HPDE6-E6E7 (cell line): ENCODE data around the gene ATOX1.
"Not testable (repeated sequence)": the region's sequence is repeated elsewhere in the genome, so short reads cannot be mapped to it uniquely, and the experiment has no call there.

ENCODE experiments used
- DNase-seq: peaks from one replicate; pipeline ENCODE4 v3.0.0; 2011; ENCODE audit warnings: missing footprints; ENCODE audit errors: extremely low spot score

The ATOX1 gene

GRCh38 chr5:151733358-151734063 is 24.9 kb downstream of the ATOX1 start:
- DNase-seq, result no peak

- no peak for DNase-seq
Measured at GRCh38 chr5:151730381-151730780, 28.1 kb downstream of the ATOX1 start.

GRCh38 chr5:151729597-151729996 is 28.8 kb downstream of the ATOX1 start:
- DNase-seq, result not testable (repeated sequence)

GRCh38 chr5:151724360-151724759 is 34.1 kb downstream of the ATOX1 start:
- DNase-seq, result no peak

- no peak for DNase-seq
Measured at GRCh38 chr5:151722546-151722945, 35.9 kb downstream of the ATOX1 start.

GRCh38 chr5:151721812-151722391 is 36.5 kb downstream of the ATOX1 start:
- no peak for DNase-seq

GRCh38 chr5:151721087-151721646 is 37.3 kb downstream of the ATOX1 start:
- DNase-seq, result no peak

- DNase-seq, result no peak
Measured at GRCh38 chr5:151720215-151720614, 38.2 kb downstream of the ATOX1 start.

GRCh38 chr5:151719228-151720000 is 39.0 kb downstream of the ATOX1 start:
- no peak for DNase-seq

GRCh38 chr5:151718646-151719045 is 39.8 kb downstream of the ATOX1 start:
- no peak for DNase-seq

GRCh38 chr5:151718153-151718552 is 40.3 kb downstream of the ATOX1 start:
- no peak for DNase-seq

- no peak for DNase-seq
Measured at GRCh38 chr5:151717416-151717815, 41.0 kb downstream of the ATOX1 start.

GRCh38 chr5:151709109-151709735 is 49.2 kb downstream of the ATOX1 start:
- no peak for DNase-seq

- no peak for DNase-seq
Measured at GRCh38 chr5:151708126-151708525, 50.3 kb downstream of the ATOX1 start.

- DNase-seq, result no peak
Measured at GRCh38 chr5:151707567-151707966, 50.9 kb downstream of the ATOX1 start.

GRCh38 chr5:151706906-151707305 is 51.5 kb downstream of the ATOX1 start:
- no peak for DNase-seq

GRCh38 chr5:151703780-151704179 is 54.7 kb downstream of the ATOX1 start:
- no peak for DNase-seq

- DNase-seq, result no peak
Measured at GRCh38 chr5:151703227-151703626, 55.2 kb downstream of the ATOX1 start.

GRCh38 chr5:151700820-151701219 is 57.6 kb downstream of the ATOX1 start:
- DNase-seq, result no peak

GRCh38 chr5:151700296-151700695 is 58.1 kb downstream of the ATOX1 start:
- no peak for DNase-seq

GRCh38 chr5:151699071-151699901 is 59.1 kb downstream of the ATOX1 start:
- DNase-seq, result peak; percentile 60
